ENCODE results near the gene PDXP. TPM values are rescaled to one million over a fixed set of nuclear protein-coding genes. Genes with fewer than 3 reads are reported as not detected.

Gene PDXP
- total RNA-seq, 1 experiment from 2014 or later = 24.5 TPM

DNA sequence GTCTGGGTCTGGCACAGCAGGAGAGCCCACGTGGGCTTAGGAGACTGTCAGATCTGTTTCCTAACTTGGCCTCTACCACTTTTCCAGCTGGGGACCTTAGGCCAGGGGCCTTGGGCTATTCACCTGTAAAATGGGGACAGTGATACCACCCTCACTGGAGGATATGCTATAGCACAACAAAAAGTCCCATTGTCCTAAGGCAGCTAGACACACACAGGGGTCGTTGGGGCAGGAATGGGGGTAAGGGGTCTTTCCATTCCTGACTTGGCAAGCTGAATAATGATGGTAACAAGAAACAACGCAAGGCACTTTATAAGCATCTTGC, 21.6 kb upstream of the PDXP start:
- H3K27ac Mint-ChIP-seq (ENCODE audit: unreplicated experiment) = no peak overlapping the region
- no peak overlapping the region for H3K4me3 Mint-ChIP-seq (ENCODE audit: unreplicated experiment)
- ChIA-PET CTCF (interaction anchor here (0.5 to 1.8 kb wide), 3 partner anchors 21 to 34 kb away, joined by 3 to 6 read pairs (median 4); partner anchors contain the start of gene PDXP), POLR2A (no interaction called here)
- H3K9me3 Mint-ChIP-seq (ENCODE audit: unreplicated experiment) = no peaks in the 10 kb centered on the region
- peaks cover 9% of the 10 kb centered on the region for H3K4me1 Mint-ChIP-seq (ENCODE audit: low read depth, unreplicated experiment)
- peaks cover 30% of the 10 kb centered on the region for H3K4me1 ChIP-seq
- no peak for DNase-seq
- TF ChIP-seq, protein P1, sequence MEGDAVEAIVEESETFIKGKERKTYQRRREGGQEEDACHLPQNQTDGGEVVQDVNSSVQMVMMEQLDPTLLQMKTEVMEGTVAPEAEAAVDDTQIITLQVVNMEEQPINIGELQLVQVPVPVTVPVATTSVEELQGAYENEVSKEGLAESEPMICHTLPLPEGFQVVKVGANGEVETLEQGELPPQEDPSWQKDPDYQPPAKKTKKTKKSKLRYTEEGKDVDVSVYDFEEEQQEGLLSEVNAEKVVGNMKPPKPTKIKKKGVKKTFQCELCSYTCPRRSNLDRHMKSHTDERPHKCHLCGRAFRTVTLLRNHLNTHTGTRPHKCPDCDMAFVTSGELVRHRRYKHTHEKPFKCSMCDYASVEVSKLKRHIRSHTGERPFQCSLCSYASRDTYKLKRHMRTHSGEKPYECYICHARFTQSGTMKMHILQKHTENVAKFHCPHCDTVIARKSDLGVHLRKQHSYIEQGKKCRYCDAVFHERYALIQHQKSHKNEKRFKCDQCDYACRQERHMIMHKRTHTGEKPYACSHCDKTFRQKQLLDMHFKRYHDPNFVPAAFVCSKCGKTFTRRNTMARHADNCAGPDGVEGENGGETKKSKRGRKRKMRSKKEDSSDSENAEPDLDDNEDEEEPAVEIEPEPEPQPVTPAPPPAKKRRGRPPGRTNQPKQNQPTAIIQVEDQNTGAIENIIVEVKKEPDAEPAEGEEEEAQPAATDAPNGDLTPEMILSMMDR (IDR thresholded peaks at IDR 0.05; ENCODE audit: insufficient read depth in 1 of 2, low read depth in 1 of 2, low read length in 1 of 2, severe bottlenecking in 1 of 2, unreplicated experiment in 1 of 2) = no peak
- no peaks in the 10 kb centered on the region; the same call in 1 of the 2 replicates for H3K36me3 ChIP-seq (ENCODE audit: control insufficient read depth, insufficient read depth, low read length)
- H3K9me3 ChIP-seq = no peaks in the 10 kb centered on the region
- no peaks in the 10 kb centered on the region for H3K27me3 ChIP-seq (replicated peaks; ENCODE audit: control insufficient read depth, insufficient read depth, low read length)
- BruUV-seq (replicated peaks) = no TSS peak
- no peaks in the 10 kb centered on the region for H3K27me3 Mint-ChIP-seq (ENCODE audit: insufficient read depth, unreplicated experiment)
- peaks cover 4% of the 10 kb centered on the region for H3K36me3 Mint-ChIP-seq (ENCODE audit: insufficient read depth, unreplicated experiment)
- intact Hi-C loops (cut with micrococcal nuclease; ENCODE audit: unreplicated experiment) = no loop called here
- no peak overlapping the region for H3K4me3 ChIP-seq (ENCODE audit: low read depth, low read length)

DNA sequence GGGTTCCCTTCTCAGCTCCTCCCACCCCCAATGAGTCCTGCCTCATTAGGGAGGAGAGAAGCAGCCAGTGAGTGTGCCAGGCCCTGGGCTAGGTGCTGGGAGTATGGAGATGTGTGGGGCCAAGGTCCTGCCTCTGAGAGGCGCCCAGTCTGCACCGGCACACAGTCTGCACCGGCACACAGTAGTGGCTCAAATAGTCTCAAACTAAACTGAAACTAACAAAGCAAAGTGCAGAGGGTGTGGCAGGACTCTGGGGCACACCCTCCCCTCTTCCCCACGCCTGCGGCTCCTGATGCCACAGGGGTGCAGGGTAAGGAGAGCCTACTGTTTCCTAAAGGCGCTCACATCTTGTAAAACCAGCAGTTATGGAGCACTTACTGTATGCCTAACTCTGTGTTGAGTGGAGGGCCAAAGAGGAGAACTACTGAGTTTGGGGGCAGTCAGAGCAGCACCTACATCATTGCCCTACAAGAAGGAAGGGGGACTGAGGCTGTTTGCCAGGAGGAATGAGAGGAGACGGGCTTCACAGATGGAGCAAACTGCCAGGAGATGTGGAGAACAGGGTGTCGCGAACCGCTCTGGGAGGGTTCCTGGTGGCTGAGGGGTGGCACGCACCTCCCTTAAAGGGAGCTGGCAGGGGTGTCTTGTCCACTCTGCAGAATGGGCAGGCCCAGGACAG, 20.0 kb upstream of the PDXP start:
- BruUV-seq (replicated peaks) = no TSS peak
- peaks cover 30% of the 10 kb centered on the region for H3K4me1 ChIP-seq
- Mint-ChIP-seq H3K36me3 (ENCODE audit: insufficient read depth, unreplicated experiment) (peaks cover 12% of the 10 kb centered on the region), H3K27ac (ENCODE audit: unreplicated experiment) (peak overlapping the region; percentile 76), H3K27me3 (ENCODE audit: insufficient read depth, unreplicated experiment) (no peaks in the 10 kb centered on the region), H3K4me1 (ENCODE audit: low read depth, unreplicated experiment) (peaks cover 11% of the 10 kb centered on the region), H3K4me3 (ENCODE audit: unreplicated experiment) (peak overlapping the region; percentile 75), H3K9me3 (ENCODE audit: unreplicated experiment) (no peaks in the 10 kb centered on the region)
- H3K9me3 ChIP-seq = no peaks in the 10 kb centered on the region
- ChIA-PET CTCF (interaction anchor here (0.6 to 1.0 kb wide), 3 partner anchors 20 to 181 kb away, joined by 3 read pairs; partner anchors contain the start of gene PDXP), POLR2A (no interaction called here)
- H3K36me3 ChIP-seq (ENCODE audit: control insufficient read depth, insufficient read depth, low read length) = no peaks in the 10 kb centered on the region; the same call in 1 of the 2 replicates
- no peak for DNase-seq
- intact Hi-C loops (cut with micrococcal nuclease; ENCODE audit: unreplicated experiment) = no loop called here
- peak overlapping the region; percentile 78; the same call in 1 of the 2 replicates for H3K4me3 ChIP-seq (ENCODE audit: low read depth, low read length)
- TF ChIP-seq, protein P1 (IDR thresholded peaks at IDR 0.05; ENCODE audit: insufficient read depth in 1 of 2, low read depth in 1 of 2, low read length in 1 of 2, severe bottlenecking in 1 of 2, unreplicated experiment in 1 of 2) = no peak
- no peaks in the 10 kb centered on the region for H3K27me3 ChIP-seq (replicated peaks; ENCODE audit: control insufficient read depth, insufficient read depth, low read length)

DNA sequence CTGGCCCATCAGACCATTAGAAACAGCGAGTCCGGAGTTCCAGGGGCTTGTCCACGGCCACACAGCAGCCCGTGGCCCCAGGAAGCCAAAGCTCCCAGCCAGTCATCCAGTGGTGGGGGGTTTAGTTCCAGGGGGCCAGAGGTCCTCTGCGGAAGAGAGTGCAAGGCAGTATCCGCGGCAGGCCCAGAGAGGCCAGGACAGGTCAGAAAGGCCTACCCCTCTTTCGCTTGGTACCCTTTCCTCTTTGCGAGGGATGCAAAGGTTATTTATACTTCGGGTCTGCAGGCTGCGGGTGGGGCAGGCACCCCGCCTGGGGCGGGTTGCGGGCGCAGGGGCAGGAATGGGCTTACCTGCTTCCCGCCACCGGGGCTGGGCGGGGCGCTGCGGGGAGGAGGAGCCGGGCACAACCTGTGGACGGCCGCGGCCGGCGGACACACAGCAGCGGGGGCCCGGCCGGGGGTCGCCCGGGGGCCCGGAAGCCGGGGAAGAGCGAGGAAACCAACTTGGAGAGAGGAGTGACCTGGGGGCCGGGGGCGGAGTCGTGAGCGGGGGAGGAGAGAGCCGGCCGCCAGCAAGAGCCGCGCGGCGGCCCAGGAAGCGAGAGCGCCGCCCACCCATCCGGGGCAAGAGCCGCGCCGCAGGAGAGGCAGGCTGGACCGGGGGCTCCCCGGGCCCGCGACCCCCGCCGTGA, 19.3 kb upstream of the PDXP start, which contains the start of gene SH3BP1:
SH3BP1 (plus strand) TSS at position 600 of the 691 bp plus-strand sequence. CDS start 119 bp downstream, outside the sequence.
- TF ChIP-seq, protein P1 (IDR thresholded peaks at IDR 0.05; ENCODE audit: insufficient read depth in 1 of 2, low read depth in 1 of 2, low read length in 1 of 2, severe bottlenecking in 1 of 2, unreplicated experiment in 1 of 2) = no peak
- Histone ChIP-seq H3K4me3 (ENCODE audit: low read depth, low read length) (peak within 1 kb of the TSS; percentile 78), H3K4me1 (peaks cover 26% of the 10 kb centered on the region), H3K27me3 (replicated peaks; ENCODE audit: control insufficient read depth, insufficient read depth, low read length) (no peaks in the 10 kb centered on the region), H3K36me3 (ENCODE audit: control insufficient read depth, insufficient read depth, low read length) (no peaks in the 10 kb centered on the region; the same call in 1 of the 2 replicates), H3K9me3 (no peaks in the 10 kb centered on the region)
- Mint-ChIP-seq H3K9me3 (ENCODE audit: unreplicated experiment) (no peaks in the 10 kb centered on the region), H3K36me3 (ENCODE audit: insufficient read depth, unreplicated experiment) (peaks cover 13% of the 10 kb centered on the region), H3K27ac (ENCODE audit: unreplicated experiment) (peak within 1 kb of the TSS; percentile 76), H3K4me3 (ENCODE audit: unreplicated experiment) (peak within 1 kb of the TSS; percentile 75), H3K4me1 (ENCODE audit: low read depth, unreplicated experiment) (peaks cover 13% of the 10 kb centered on the region), H3K27me3 (ENCODE audit: insufficient read depth, unreplicated experiment) (no peaks in the 10 kb centered on the region)
- CTCF ChIA-PET = interaction anchor here (0.6 to 1.0 kb wide), 3 partner anchors 19 to 93 kb away, joined by 3 to 6 read pairs (median 3); partner anchors contain the start of gene PDXP
- intact Hi-C loops (cut with micrococcal nuclease; ENCODE audit: unreplicated experiment) = no loop called here
- BruUV-seq (replicated peaks) = no TSS peak
- DNase-seq = peak; percentile 77 to 81
- POLR2A ChIA-PET = no interaction called here
